Hepatocyte (in vitro differentiated cells): ENCODE measurements around the gene STX5. TPM values are rescaled to one million over a fixed set of nuclear protein-coding genes. Genes with fewer than 3 reads are reported as not detected.
"Not testable (repeated sequence)": the region's sequence is repeated elsewhere in the genome, so short reads cannot be mapped to it uniquely, and the experiment has no call there.

Experiments used
- DNase-seq: peaks from one replicate; pipeline ENCODE4 v3.0.0-alpha.2; 2016; ENCODE audit warnings: low spot score
- H2AFZ ChIP-seq: fragments of 200-600 bp; sonication (generic); 2 replicates; pipeline ENCODE4 v1.6.0; 2016; ENCODE audit warnings: antibody characterized with exemption, mild to moderate bottlenecking
- H3K27ac ChIP-seq: fragments of 200-600 bp; sonication (generic); 2 replicates; pipeline ENCODE4 v1.5.1; 2016; ENCODE audit warnings: mild to moderate bottlenecking
- H3K27me3 ChIP-seq: fragments of 200-600 bp; sonication (generic); 2 replicates; pipeline ENCODE4 v1.6.1; 2016
- H3K36me3 ChIP-seq: fragments of 200-600 bp; sonication (generic); replicated peaks from 2 replicates; pipeline ENCODE4 v1.5.1; 2016; ENCODE audit warnings: low read depth; ENCODE audit not compliant: insufficient read depth
- H3K4me1 ChIP-seq: fragments of 200-600 bp; sonication (generic); 2 replicates; pipeline ENCODE4 v1.5.1; 2016; ENCODE audit warnings: mild to moderate bottlenecking, moderate library complexity; ENCODE audit not compliant: insufficient read depth
- H3K4me2 ChIP-seq: fragments of 200-600 bp; sonication (generic); 2 replicates; pipeline ENCODE4 v1.6.0; 2016
- H3K4me3 ChIP-seq: fragments of 200-600 bp; sonication (generic); 2 replicates; pipeline ENCODE4 v1.5.1; 2016; ENCODE audit warnings: mild to moderate bottlenecking
- H3K79me2 ChIP-seq: fragments of 200-600 bp; sonication (generic); 2 replicates; pipeline ENCODE4 v1.6.0; 2017; ENCODE audit warnings: mild to moderate bottlenecking
- H3K9me2 ChIP-seq: fragments of 200-600 bp; sonication (generic); replicated peaks from 2 replicates; pipeline ENCODE4 v1.6.0; 2017; ENCODE audit warnings: mild to moderate bottlenecking; ENCODE audit not compliant: insufficient read depth
- H3K9me3 ChIP-seq: fragments of 200-600 bp; sonication (generic); 2 replicates; pipeline ENCODE4 v1.5.1; 2016; ENCODE audit warnings: low read depth, mild to moderate bottlenecking
- H4K20me1 ChIP-seq: fragments of 200-600 bp; sonication (generic); 2 replicates; pipeline ENCODE4 v1.6.0; 2016; ENCODE audit warnings: mild to moderate bottlenecking; ENCODE audit not compliant: insufficient read depth, poor library complexity, severe bottlenecking
- EZH2 ChIP-seq: fragments of 200-600 bp; sonication (generic); IDR thresholded peaks from 2 replicates; pipeline ENCODE4 v1.6.1; 2016; ENCODE audit warnings: antibody characterized with exemption, mild to moderate bottlenecking, borderline replicate concordance
- EZH2phosphoT487 ChIP-seq: fragments of 200-600 bp; sonication (generic); IDR thresholded peaks from one replicate; pipeline ENCODE4 v1.6.1; 2018; ENCODE audit warnings: antibody characterized with exemption, mild to moderate bottlenecking, low read depth, moderate library complexity; ENCODE audit not compliant: unreplicated experiment, severe bottlenecking
- WGBS: methylation state at CpG from one replicate; pipeline ENCODE4 v1.1.6; 2016; ENCODE audit warnings: low lambda C conversion rate; ENCODE audit errors: missing lambda C conversion rate; 5-methylcytosine and 5-hydroxymethylcytosine counted together
- microRNA-seq: library from miRNA; unstranded; fragments of <30 nt; microRNA quantifications from one replicate; pipeline ENCODE4, GENCODE V29; 2017
- polyA plus RNA-seq: library from polyadenylated mRNA; unstranded; fragments of >200 nt; fragmentation: Nextera tagmentation; extraction: Ambion mirVana; gene quantifications from 2 replicates; pipeline ENCODE4 v1.2.1, GENCODE V29; 2016
- small RNA-seq: library from RNA; depleted of rRNA; stranded (forward); fragments of <200 nt; gene quantifications from one replicate; pipeline ENCODE3, GENCODE V24; 2014
- total RNA-seq: library from RNA; depleted of rRNA; stranded (reverse); fragments of >200 nt; gene quantifications from 2 replicates; pipeline ENCODE4 v1.2.3, GENCODE V29; 2014
- TF ChIP-seq, protein P1 (sequence below): fragments of 200-600 bp; sonication (generic); IDR thresholded peaks from 2 replicates; pipeline ENCODE4 v1.5.1; 2016; ENCODE audit warnings: antibody characterized with exemption, mild to moderate bottlenecking; ENCODE audit not compliant: poor library complexity

The STX5 gene
- total and polyA plus RNA-seq, 2 experiments from 2014 or later = 35.4 to 49.7 TPM

- 15% methylated on average over 18 of the region's 18 CpGs for WGBS
- Histone ChIP-seq H3K4me1 (peaks cover 17% of the 10 kb centered on the region), H3K36me3 (no peaks in the 10 kb centered on the region), H2AFZ (peak overlapping the region; percentile 52), H3K27ac (peak overlapping the region; percentile 96), H4K20me1 (no peaks in the 10 kb centered on the region), H3K9me2 (no peaks in the 10 kb centered on the region), H3K4me3 (peak overlapping the region; percentile 31), H3K27me3 (no peaks in the 10 kb centered on the region), H3K9me3 (no peaks in the 10 kb centered on the region), H3K79me2 (peaks cover 24% of the 10 kb centered on the region), H3K4me2 (peak overlapping the region; percentile 80)
- DNase-seq = peak; percentile 32
- TF ChIP-seq EZH2 = no peak
- TF ChIP-seq, protein P1, sequence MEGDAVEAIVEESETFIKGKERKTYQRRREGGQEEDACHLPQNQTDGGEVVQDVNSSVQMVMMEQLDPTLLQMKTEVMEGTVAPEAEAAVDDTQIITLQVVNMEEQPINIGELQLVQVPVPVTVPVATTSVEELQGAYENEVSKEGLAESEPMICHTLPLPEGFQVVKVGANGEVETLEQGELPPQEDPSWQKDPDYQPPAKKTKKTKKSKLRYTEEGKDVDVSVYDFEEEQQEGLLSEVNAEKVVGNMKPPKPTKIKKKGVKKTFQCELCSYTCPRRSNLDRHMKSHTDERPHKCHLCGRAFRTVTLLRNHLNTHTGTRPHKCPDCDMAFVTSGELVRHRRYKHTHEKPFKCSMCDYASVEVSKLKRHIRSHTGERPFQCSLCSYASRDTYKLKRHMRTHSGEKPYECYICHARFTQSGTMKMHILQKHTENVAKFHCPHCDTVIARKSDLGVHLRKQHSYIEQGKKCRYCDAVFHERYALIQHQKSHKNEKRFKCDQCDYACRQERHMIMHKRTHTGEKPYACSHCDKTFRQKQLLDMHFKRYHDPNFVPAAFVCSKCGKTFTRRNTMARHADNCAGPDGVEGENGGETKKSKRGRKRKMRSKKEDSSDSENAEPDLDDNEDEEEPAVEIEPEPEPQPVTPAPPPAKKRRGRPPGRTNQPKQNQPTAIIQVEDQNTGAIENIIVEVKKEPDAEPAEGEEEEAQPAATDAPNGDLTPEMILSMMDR = no peak
- TF ChIP-seq EZH2phosphoT487 = no peak
Observed at GRCh38 chr11:62770778-62771143, 61.1 kb downstream of the STX5 start.

- not testable (repeated sequence) for H3K4me1 ChIP-seq, H3K9me3 ChIP-seq, H3K36me3 ChIP-seq, H3K27me3 ChIP-seq, H4K20me1 ChIP-seq, DNase-seq, H3K9me2 ChIP-seq
- H3K4me2 ChIP-seq = peak overlapping the region; percentile 86
- H3K27ac ChIP-seq = peak overlapping the region; percentile 63
- H2AFZ ChIP-seq = peak overlapping the region; percentile 64
- 46% methylated on average over 9 of the region's 9 CpGs for WGBS
- H3K79me2 ChIP-seq = peaks cover 21% of the 10 kb centered on the region
- H3K4me3 ChIP-seq = peak overlapping the region; percentile 23
Observed at GRCh38 chr11:62760867-62761227, 71.0 kb downstream of the STX5 start.

DNA sequence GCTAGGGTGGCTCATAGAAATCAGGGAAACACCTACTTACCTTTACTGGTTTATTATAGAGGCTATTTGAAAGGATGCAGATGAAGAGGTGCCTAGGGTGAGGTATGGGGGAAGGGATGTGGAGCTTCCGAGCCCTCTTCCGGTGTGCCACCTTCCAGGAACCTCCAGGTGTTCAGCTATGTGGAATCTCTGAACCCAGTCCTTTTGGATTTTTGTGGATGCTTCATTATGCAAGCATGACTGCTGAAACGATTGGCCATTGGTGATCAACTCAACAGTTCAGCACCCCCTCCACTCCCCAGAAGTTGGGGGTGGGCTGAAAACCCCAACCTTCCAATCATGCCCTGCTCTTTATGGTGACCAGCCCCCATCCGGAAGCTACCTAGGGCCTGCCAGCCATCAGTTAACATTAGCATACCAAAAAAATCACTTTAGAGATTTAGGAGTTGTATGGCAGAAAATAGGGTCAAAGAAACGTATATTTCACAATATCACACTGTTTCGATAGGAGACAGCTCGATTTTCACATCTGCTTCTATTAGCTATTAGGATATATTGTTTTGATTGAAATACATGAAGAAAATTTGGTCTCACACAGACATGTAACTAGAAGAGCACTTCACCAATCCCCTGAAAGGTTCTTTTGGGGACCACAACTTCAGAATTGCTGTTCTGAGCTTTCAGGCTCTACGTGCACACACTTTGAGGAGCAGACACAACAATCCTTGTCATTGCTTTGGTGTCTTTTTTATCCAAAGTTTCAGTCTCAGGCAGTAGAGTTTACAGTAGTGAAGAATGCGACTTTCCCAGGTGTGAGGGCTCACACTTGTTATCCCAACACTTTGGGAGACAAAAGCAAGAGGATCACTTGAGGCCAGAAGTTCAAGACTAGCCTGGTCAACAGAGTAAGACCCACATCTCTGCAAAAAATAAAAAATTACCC, 73.7 kb downstream of the STX5 start:
- H3K4me2 ChIP-seq = no peak overlapping the region
- WGBS = 55% methylated on average over 9 of the region's 9 CpGs
- H3K27me3 ChIP-seq = no peaks in the 10 kb centered on the region
- H3K27ac ChIP-seq = no peak overlapping the region
- H3K79me2 ChIP-seq = peaks cover 14% of the 10 kb centered on the region
- TF ChIP-seq, protein P1 = no peak
- TF ChIP-seq EZH2phosphoT487 (no peak), EZH2 (no peak)
- H3K4me1 ChIP-seq = peaks cover 10% of the 10 kb centered on the region
- no peaks in the 10 kb centered on the region for H3K9me2 ChIP-seq
- no peak overlapping the region for H2AFZ ChIP-seq
- H3K9me3 ChIP-seq = no peaks in the 10 kb centered on the region
- no peaks in the 10 kb centered on the region for H3K36me3 ChIP-seq
- H4K20me1 ChIP-seq = no peaks in the 10 kb centered on the region
- no peak for DNase-seq
- no peak overlapping the region for H3K4me3 ChIP-seq

Small RNA genes within 50 kb of the gene (microRNA-seq; reads per million reads assigned to microRNA genes)
- gene MIR6514 = 4.5 reads per million, percentile 5 among the genes with 10 or more reads in this experiment
- gene MIR6748 = not detected

Small RNA genes within 50 kb of the gene (small RNA-seq; reads per million reads assigned to genes)
- gene MIR6514 (0.56 reads per million, percentile 45 among the genes with 10 or more reads in this experiment), gene RF00099 (not detected), gene RNU6-118P (not detected), gene SNORD22 (not detected), gene SNORD26 (not detected), gene SNORD27 (not detected), gene SNORD28 (not detected), gene SNORD30 (4,215 reads per million, percentile 100 among the genes with 10 or more reads in this experiment)

Other genes starting within 250 kb of the STX5 start
- 6.7 and 11.7 TPM in 2 replicates for gene TUT1, start 240.5 kb downstream of the STX5 start, total RNA-seq
- gene TUT1, start 240.5 kb downstream of the STX5 start, polyA plus RNA-seq = 14.2 and 16.5 TPM in 2 replicates
- gene MTA2, start 230.2 kb downstream of the STX5 start, total RNA-seq = 46.8 and 53.1 TPM in 2 replicates
- 17.1 and 25.6 TPM in 2 replicates for gene MTA2, start 230.2 kb downstream of the STX5 start, polyA plus RNA-seq
- gene EML3, start 219.3 kb downstream of the STX5 start, total RNA-seq = 18.3 and 21.6 TPM in 2 replicates
- gene EML3, start 219.3 kb downstream of the STX5 start, polyA plus RNA-seq = 22.6 and 51.0 TPM in 2 replicates
- gene ROM1, start 218.8 kb downstream of the STX5 start, total RNA-seq = 1.5 and 1.9 TPM in 2 replicates
- gene ROM1, start 218.8 kb downstream of the STX5 start, polyA plus RNA-seq = 2.1 and 3.2 TPM in 2 replicates
- gene B3GAT3, start 210.1 kb downstream of the STX5 start, total RNA-seq = 32.3 and 34.4 TPM in 2 replicates
- 59.6 and 61.4 TPM in 2 replicates for gene B3GAT3, start 210.1 kb downstream of the STX5 start, polyA plus RNA-seq
- gene GANAB, start 185.4 kb downstream of the STX5 start, total RNA-seq = 251 and 254 TPM in 2 replicates
- 212 and 232 TPM in 2 replicates for gene GANAB, start 185.4 kb downstream of the STX5 start, polyA plus RNA-seq
- gene INTS5, start 178.7 kb downstream of the STX5 start, total RNA-seq = 12.6 and 18.7 TPM in 2 replicates
- gene INTS5, start 178.7 kb downstream of the STX5 start, polyA plus RNA-seq = 19.1 and 21.1 TPM in 2 replicates
- gene C11orf98, start 166.8 kb downstream of the STX5 start, total RNA-seq = 63.7 and 80.4 TPM in 2 replicates
- 116 and 133 TPM in 2 replicates for gene C11orf98, start 166.8 kb downstream of the STX5 start, polyA plus RNA-seq
- gene CSKMT, start 166.7 kb downstream of the STX5 start, total RNA-seq = 10.0 and 22.5 TPM in 2 replicates
- 5.7 and 7.1 TPM in 2 replicates for gene CSKMT, start 166.7 kb downstream of the STX5 start, polyA plus RNA-seq
- 8.9 and 11.1 TPM in 2 replicates for gene UQCC3, start 160.4 kb downstream of the STX5 start, total RNA-seq
- gene UQCC3, start 160.4 kb downstream of the STX5 start, polyA plus RNA-seq = 17.0 and 19.0 TPM in 2 replicates
- 5.4 and 11.2 TPM in 2 replicates for gene LBHD1, start 159.8 kb downstream of the STX5 start, total RNA-seq
- 6.5 and 6.7 TPM in 2 replicates for gene LBHD1, start 159.8 kb downstream of the STX5 start, polyA plus RNA-seq
- gene UBXN1, start 153.0 kb downstream of the STX5 start, total RNA-seq = 73.0 and 74.1 TPM in 2 replicates
- gene UBXN1, start 153.0 kb downstream of the STX5 start, polyA plus RNA-seq = 73.2 and 73.8 TPM in 2 replicates
- 0.40 and 1.1 TPM in 2 replicates for gene LRRN4CL, start 142.5 kb downstream of the STX5 start, total RNA-seq
- 0.15 and 0.41 TPM in 2 replicates for gene LRRN4CL, start 142.5 kb downstream of the STX5 start, polyA plus RNA-seq
- 39.3 and 49.2 TPM in 2 replicates for gene BSCL2, start 124.6 kb downstream of the STX5 start, total RNA-seq
- gene BSCL2, start 124.6 kb downstream of the STX5 start, polyA plus RNA-seq = 78.7 and 81.0 TPM in 2 replicates
- gene GNG3, start 124.4 kb downstream of the STX5 start, total RNA-seq = 0.23 and 0.24 TPM in 2 replicates
- gene GNG3, start 124.4 kb downstream of the STX5 start, polyA plus RNA-seq = 0.41 and 1.2 TPM in 2 replicates
- gene HNRNPUL2, start 104.6 kb downstream of the STX5 start, total RNA-seq = 14.0 and 15.4 TPM in 2 replicates
- 2.3 and 3.7 TPM in 2 replicates for gene HNRNPUL2, start 104.6 kb downstream of the STX5 start, polyA plus RNA-seq
- gene TTC9C, start 103.6 kb downstream of the STX5 start, total RNA-seq = 26.3 and 35.0 TPM in 2 replicates
- gene TTC9C, start 103.6 kb downstream of the STX5 start, polyA plus RNA-seq = 35.4 and 39.9 TPM in 2 replicates
- gene ZBTB3, start 77.9 kb downstream of the STX5 start, total RNA-seq = 7.0 and 11.0 TPM in 2 replicates
- 4.0 and 4.3 TPM in 2 replicates for gene ZBTB3, start 77.9 kb downstream of the STX5 start, polyA plus RNA-seq
- 96.5 and 110 TPM in 2 replicates for gene POLR2G, start 70.5 kb downstream of the STX5 start, total RNA-seq
- gene POLR2G, start 70.5 kb downstream of the STX5 start, polyA plus RNA-seq = 171 and 195 TPM in 2 replicates
- gene TAF6L, start 60.7 kb downstream of the STX5 start, total RNA-seq = 20.5 and 23.2 TPM in 2 replicates
- 35.9 and 36.0 TPM in 2 replicates for gene TAF6L, start 60.7 kb downstream of the STX5 start, polyA plus RNA-seq
- 78.0 and 99.1 TPM in 2 replicates for gene TMEM179B, start 44.6 kb downstream of the STX5 start, total RNA-seq
- 163 and 172 TPM in 2 replicates for gene TMEM179B, start 44.6 kb downstream of the STX5 start, polyA plus RNA-seq
- 28.4 and 31.9 TPM in 2 replicates for gene TMEM223, start 40.0 kb downstream of the STX5 start, total RNA-seq
- 30.3 and 36.1 TPM in 2 replicates for gene TMEM223, start 40.0 kb downstream of the STX5 start, polyA plus RNA-seq
- gene NXF1, start 26.6 kb downstream of the STX5 start, total RNA-seq = 37.2 and 37.6 TPM in 2 replicates
- gene NXF1, start 26.6 kb downstream of the STX5 start, polyA plus RNA-seq = 71.9 and 91.4 TPM in 2 replicates
- gene TEX54, start 790 bp upstream of the STX5 start, total RNA-seq = not detected in 2 replicates
- gene TEX54, start 790 bp upstream of the STX5 start, polyA plus RNA-seq = 1.8 and 3.5 TPM in 2 replicates
- 28.0 and 30.9 TPM in 2 replicates for gene WDR74, start 7.5 kb upstream of the STX5 start, total RNA-seq
- 28.9 and 34.1 TPM in 2 replicates for gene WDR74, start 7.5 kb upstream of the STX5 start, polyA plus RNA-seq
- gene SLC3A2, start 48.8 kb upstream of the STX5 start, total RNA-seq = 335 and 573 TPM in 2 replicates
- gene SLC3A2, start 48.8 kb upstream of the STX5 start, polyA plus RNA-seq = 456 and 476 TPM in 2 replicates
- not detected in 2 replicates for gene CHRM1, start 89.3 kb upstream of the STX5 start, total RNA-seq
- gene CHRM1, start 89.3 kb upstream of the STX5 start, polyA plus RNA-seq = not detected in 2 replicates
- not detected in 2 replicates for gene SLC22A6, start 152.9 kb upstream of the STX5 start, total RNA-seq
- gene SLC22A6, start 152.9 kb upstream of the STX5 start, polyA plus RNA-seq = 0.46 TPM in 1 of 2 replicates, not detected in the other
- not detected in 2 replicates for gene SLC22A8, start 183.8 kb upstream of the STX5 start, total RNA-seq
- gene SLC22A8, start 183.8 kb upstream of the STX5 start, polyA plus RNA-seq = 0.41 TPM in 1 of 2 replicates, not detected in the other